Ovary (tissue), 3 donors: ENCODE results near the gene CDHR2.

Source experiments
- POLR2A ChIP-seq: fragments of 450-650 bp; IDR thresholded peaks from one replicate; pipeline ENCODE4 v1.6.1; 2017; ENCODE audit warnings: antibody characterized with exemption, mild to moderate bottlenecking, moderate library complexity
- TF ChIP-seq, protein P1 (sequence below), 3 donors: fragments of 450-650 bp in 2 of 3; fragments of 200-600 bp in 1 of 3; IDR thresholded peaks; one replicate each; pipeline versions ENCODE4 v1.5.1 to v1.8.0; 2016 to 2022; ENCODE audit warnings: antibody characterized with exemption in 3 of 3, mild to moderate bottlenecking in 1 of 3
- donor health status: DM: no; HTN: no; CAD: no.

GRCh38 chr5:176621661-176622079 lies 72.5 kb downstream of the CDHR2 start:
- TF ChIP-seq, protein P1, sequence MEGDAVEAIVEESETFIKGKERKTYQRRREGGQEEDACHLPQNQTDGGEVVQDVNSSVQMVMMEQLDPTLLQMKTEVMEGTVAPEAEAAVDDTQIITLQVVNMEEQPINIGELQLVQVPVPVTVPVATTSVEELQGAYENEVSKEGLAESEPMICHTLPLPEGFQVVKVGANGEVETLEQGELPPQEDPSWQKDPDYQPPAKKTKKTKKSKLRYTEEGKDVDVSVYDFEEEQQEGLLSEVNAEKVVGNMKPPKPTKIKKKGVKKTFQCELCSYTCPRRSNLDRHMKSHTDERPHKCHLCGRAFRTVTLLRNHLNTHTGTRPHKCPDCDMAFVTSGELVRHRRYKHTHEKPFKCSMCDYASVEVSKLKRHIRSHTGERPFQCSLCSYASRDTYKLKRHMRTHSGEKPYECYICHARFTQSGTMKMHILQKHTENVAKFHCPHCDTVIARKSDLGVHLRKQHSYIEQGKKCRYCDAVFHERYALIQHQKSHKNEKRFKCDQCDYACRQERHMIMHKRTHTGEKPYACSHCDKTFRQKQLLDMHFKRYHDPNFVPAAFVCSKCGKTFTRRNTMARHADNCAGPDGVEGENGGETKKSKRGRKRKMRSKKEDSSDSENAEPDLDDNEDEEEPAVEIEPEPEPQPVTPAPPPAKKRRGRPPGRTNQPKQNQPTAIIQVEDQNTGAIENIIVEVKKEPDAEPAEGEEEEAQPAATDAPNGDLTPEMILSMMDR (IDR thresholded peaks at IDR 0.05) = no peak
- no peak for TF ChIP-seq POLR2A
